ENCODE data around the gene FIGLA.

Gene FIGLA

GRCh38 chr2:70828914-70829824 is 38.7 kb upstream of the FIGLA start:
- H3K9me3 ChIP-seq (ENCODE audit: severe bottlenecking): no peaks in the 10 kb centered on the region
- no peak overlapping the region for H3K27ac ChIP-seq
- H3K36me3 ChIP-seq: peaks cover 4% of the 10 kb centered on the region; the same call in 1 of the 2 replicates
- H3K4me3 ChIP-seq (ENCODE audit: low read depth, low read length): no peak overlapping the region
- DNase-seq: no peak
- no peak for TF ChIP-seq CTCF (IDR thresholded peaks at IDR 0.05; ENCODE audit: low read depth, low read length)
- no peaks in the 10 kb centered on the region for H3K27me3 ChIP-seq (ENCODE audit: insufficient read depth, low read depth, severe bottlenecking)

GRCh38 chr2:70828115-70828514 is 37.7 kb upstream of the FIGLA start:
- Histone ChIP-seq H3K4me3 (ENCODE audit: low read depth, low read length) (no peak overlapping the region), H3K9me3 (ENCODE audit: severe bottlenecking) (no peaks in the 10 kb centered on the region), H3K27me3 (ENCODE audit: insufficient read depth, low read depth, severe bottlenecking) (no peaks in the 10 kb centered on the region), H3K36me3 (peaks cover 4% of the 10 kb centered on the region; the same call in 1 of the 2 replicates), H3K27ac (no peak overlapping the region)
- no peak for DNase-seq
- no peak for TF ChIP-seq CTCF (IDR thresholded peaks at IDR 0.05; ENCODE audit: low read depth, low read length)

- DNase-seq: no peak
- no peak for TF ChIP-seq CTCF (IDR thresholded peaks at IDR 0.05; ENCODE audit: low read depth, low read length)
- peaks cover 4% of the 10 kb centered on the region; the same call in 1 of the 2 replicates for H3K36me3 ChIP-seq
- no peak overlapping the region for H3K27ac ChIP-seq
- no peaks in the 10 kb centered on the region for H3K27me3 ChIP-seq (ENCODE audit: insufficient read depth, low read depth, severe bottlenecking)
- H3K9me3 ChIP-seq (ENCODE audit: severe bottlenecking): no peaks in the 10 kb centered on the region
- no peak overlapping the region for H3K4me3 ChIP-seq (ENCODE audit: low read depth, low read length)
Observed at GRCh38 chr2:70827388-70827787, 36.9 kb upstream of the FIGLA start.

- H3K36me3 ChIP-seq: peaks cover 4% of the 10 kb centered on the region; the same call in 1 of the 2 replicates
- DNase-seq: no peak
- no peak for TF ChIP-seq CTCF (IDR thresholded peaks at IDR 0.05; ENCODE audit: low read depth, low read length)
- no peak overlapping the region for H3K27ac ChIP-seq
- no peak overlapping the region for H3K4me3 ChIP-seq (ENCODE audit: low read depth, low read length)
- no peaks in the 10 kb centered on the region for H3K27me3 ChIP-seq (ENCODE audit: insufficient read depth, low read depth, severe bottlenecking)
- H3K9me3 ChIP-seq (ENCODE audit: severe bottlenecking): no peaks in the 10 kb centered on the region
Observed at GRCh38 chr2:70826696-70827350, 36.4 kb upstream of the FIGLA start.

- no peaks in the 10 kb centered on the region for H3K27me3 ChIP-seq (ENCODE audit: insufficient read depth, low read depth, severe bottlenecking)
- H3K27ac ChIP-seq: no peak overlapping the region
- no peak overlapping the region for H3K4me3 ChIP-seq (ENCODE audit: low read depth, low read length)
- no peak for TF ChIP-seq CTCF (IDR thresholded peaks at IDR 0.05; ENCODE audit: low read depth, low read length)
- H3K36me3 ChIP-seq: no peaks in the 10 kb centered on the region
- no peak for DNase-seq
- no peaks in the 10 kb centered on the region for H3K9me3 ChIP-seq (ENCODE audit: severe bottlenecking)
Observed at GRCh38 chr2:70823249-70823648, 32.8 kb upstream of the FIGLA start.

Data from WERI-Rb-1 (cell line).